NCI-H2029 treated with DMSO at 0.1 percent for 48 hours (cell line): ENCODE results near the gene CFAP70.

Experiments used
- DNase-seq: peaks from one replicate; lab custom pipeline; 2025; lab: John Stamatoyannopoulos, UW

The CFAP70 gene

GRCh38 chr10:73215749-73216148 is 142.9 kb downstream of the CFAP70 start:
- no peak for DNase-seq

GRCh38 chr10:73211106-73211811 is 147.4 kb downstream of the CFAP70 start:
- no peak for DNase-seq

- no peak for DNase-seq
These were observed 148.1 kb downstream of the CFAP70 start for GRCh38 chr10:73210395-73211105.

- no peak for DNase-seq
These were observed 149.0 kb downstream of the CFAP70 start for GRCh38 chr10:73209705-73210104.

- DNase-seq, result no peak
These were observed 150.8 kb downstream of the CFAP70 start for GRCh38 chr10:73207883-73208282.

GRCh38 chr10:73206385-73206784 is 152.3 kb downstream of the CFAP70 start:
- no peak for DNase-seq

- no peak for DNase-seq
These were observed 152.8 kb downstream of the CFAP70 start for GRCh38 chr10:73205890-73206289.

- no peak for DNase-seq
These were observed 153.6 kb downstream of the CFAP70 start for GRCh38 chr10:73205081-73205480.
